Occipital lobe (tissue), 2 donors: ENCODE measurements around the gene ELL3. TPM values are rescaled to one million over a fixed set of nuclear protein-coding genes. Genes with fewer than 3 reads are reported as not detected.
"Not testable (repeated sequence)": the region's sequence is repeated elsewhere in the genome, so short reads cannot be mapped to it uniquely, and the experiment has no call there.

Experiments
- DNase-seq: peaks from one replicate; lab custom pipeline; 2025; lab: John Stamatoyannopoulos, UW
- total RNA-seq: library from RNA; depleted of rRNA; stranded (reverse); fragments of >200 nt; gene quantifications from one replicate; pipeline ENCODE4 v1.2.3, GENCODE V29; 2014

ELL3 gene, protein sequence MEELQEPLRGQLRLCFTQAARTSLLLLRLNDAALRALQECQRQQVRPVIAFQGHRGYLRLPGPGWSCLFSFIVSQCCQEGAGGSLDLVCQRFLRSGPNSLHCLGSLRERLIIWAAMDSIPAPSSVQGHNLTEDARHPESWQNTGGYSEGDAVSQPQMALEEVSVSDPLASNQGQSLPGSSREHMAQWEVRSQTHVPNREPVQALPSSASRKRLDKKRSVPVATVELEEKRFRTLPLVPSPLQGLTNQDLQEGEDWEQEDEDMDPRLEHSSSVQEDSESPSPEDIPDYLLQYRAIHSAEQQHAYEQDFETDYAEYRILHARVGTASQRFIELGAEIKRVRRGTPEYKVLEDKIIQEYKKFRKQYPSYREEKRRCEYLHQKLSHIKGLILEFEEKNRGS
- 3.0 TPM for total RNA-seq

DNA sequence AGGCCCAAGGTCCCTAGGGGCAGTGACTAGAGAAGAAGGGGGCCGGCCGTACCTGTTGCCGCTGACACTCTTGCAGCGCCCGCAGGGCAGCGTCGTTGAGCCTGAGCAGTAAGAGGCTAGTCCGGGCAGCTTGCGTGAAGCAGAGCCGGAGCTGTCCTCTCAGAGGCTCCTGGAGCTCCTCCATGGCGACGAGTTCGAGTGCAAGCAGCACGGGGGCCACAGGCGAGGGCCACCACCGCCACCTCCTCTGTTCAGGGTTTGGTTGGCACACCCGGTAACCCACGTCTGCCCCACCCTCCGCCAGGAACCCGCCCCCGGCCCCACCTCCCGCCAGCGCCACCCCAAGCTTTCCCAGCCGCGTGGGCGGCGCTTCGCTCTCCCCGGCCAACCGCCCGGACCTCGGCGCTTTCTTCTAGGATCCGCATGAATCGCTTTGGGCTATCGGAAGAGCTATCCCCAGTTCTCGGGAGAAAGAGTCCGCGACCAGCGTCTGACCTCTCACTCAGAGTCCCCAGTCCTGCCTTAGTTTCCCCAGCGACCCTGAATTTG lies at the start of gene ELL3:
ELL3 (minus strand) TSS at position 249 of the 549 bp plus-strand sequence; CDS start at position 184, 65 bp downstream.
- DNase-seq = peak; percentile 44

DNA sequence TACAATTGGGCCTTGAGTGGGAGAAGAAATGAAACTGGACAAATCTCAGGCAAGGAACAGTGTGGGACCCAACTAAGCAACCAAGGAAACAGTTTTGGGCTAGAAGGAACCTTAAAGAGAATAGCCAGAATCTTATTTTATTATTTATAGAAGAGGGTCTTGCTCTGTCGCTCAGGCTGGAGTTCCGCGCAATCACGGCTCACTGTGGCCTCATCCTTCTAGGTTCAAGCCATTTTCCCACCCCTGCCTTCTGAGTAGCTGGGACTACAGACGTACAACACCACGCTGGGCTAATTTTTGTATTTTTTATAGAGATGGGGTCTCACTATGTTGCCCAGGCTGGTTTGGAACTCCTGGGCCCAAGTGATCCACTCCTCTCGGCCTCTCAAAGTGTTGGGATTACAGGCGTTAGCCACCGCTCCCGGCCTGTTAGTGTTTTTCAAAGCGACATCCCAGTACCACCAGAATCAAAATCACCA lies 49.3 kb upstream of the ELL3 start:
- DNase-seq = no peak

DNA sequence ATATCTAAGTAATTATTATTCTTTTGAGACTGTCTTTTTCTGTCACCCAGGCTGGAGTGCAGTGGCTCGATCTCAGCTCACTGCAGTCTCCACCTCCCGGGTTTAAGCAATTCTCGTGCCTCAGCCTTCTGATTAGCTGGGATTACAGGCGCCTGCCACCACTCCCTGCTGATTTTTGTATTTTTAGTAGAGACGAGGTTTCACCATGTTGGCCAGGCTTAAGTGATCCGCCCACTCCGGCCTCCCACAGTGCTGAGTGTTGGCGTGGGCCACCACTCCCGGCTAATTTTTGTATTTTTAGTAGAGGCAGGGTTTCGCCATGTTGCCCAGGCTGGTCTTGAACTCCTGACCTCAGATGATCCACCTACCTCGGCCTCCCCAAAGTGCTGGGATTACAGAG lies 48.5 kb upstream of the ELL3 start:
- DNase-seq = not testable (repeated sequence)

DNA sequence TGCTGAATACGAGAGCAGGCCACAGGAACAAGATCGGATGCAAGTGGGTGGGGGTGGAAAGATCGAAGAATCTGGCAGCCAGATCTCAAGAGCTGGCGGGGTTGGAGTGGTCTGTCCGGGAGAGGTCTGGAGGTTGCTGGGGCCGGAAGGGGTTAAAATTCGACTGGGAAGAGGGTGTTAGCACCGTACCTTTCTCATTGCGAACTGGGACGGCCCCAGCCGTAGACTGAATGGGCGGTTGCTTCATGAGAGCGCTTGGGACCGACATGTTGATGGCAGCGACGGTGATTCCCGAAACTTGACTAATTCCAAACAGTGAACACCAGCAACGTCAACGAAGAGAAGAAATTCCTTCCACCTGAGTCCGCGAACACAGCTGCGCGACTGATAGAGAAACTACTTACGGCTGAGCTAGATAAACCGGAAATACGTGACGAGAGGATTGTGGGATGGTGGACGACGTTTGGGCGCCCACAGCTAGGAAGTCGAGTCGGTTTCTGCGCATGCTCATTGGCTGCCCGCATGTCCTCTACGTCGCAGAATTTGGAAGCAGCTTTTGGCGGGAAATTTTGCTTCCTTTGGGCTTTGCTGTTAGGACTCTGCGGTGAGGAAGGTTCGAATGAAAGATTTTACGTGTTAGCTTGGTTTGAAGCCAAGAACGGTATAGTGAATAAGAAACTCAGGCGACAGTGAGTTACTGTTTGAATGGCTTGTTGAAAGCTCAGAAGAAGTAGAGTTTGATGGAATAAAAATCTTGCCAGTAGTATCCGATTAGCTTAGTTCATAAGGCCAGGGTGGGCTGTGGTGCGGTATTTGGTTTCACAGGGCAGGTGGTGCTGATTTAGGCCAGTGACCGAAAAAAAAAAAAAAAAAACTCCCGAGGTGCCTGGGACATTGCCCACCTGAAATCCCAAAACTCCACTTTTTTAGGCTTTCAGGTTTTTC lies 47.8 kb upstream of the ELL3 start, which contains the start of gene MFAP1:
MFAP1 (minus strand) TSS at position 389 of the 945 bp plus-strand sequence; CDS start at position 268, 121 bp downstream.
- peak; percentile 83 for DNase-seq

DNA sequence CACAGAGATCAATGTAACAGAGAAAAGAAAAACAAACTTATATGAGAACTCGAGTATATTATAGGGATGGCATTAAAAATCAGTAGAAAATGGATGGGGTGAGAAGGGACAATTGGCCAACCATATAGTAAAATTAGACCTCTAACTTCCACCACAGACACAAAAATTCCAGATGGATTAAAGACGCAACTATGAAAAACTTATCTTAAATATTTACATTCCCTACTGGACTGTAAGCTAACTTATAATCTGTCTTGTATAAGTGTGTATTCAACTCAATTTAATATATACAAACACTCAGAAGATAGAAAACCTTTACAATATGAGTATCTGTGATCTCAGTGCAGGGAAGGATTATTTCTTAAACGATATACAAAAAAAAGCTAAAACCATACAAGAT lies 44.7 kb upstream of the ELL3 start:
- no peak for DNase-seq

DNA sequence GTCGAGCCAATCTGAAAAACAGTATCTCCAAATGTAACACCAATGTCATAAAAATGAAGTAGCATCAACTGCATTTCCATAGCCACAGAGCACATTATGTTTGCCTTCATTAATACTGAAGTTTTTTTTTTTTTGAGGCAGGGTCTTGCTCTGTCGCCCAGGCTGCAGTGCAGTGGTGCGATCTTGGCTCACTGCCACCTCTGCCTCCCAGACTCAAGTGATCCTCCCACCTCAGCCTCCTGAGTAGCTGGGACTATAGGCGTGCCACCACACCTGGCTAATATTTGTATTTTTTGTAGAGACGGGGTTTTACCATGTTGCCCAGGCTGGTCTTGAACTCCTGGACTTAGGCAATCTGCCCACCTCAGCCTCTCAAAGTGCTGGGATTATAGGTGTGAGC lies 38.3 kb upstream of the ELL3 start:
- DNase-seq = not testable (repeated sequence)

DNA sequence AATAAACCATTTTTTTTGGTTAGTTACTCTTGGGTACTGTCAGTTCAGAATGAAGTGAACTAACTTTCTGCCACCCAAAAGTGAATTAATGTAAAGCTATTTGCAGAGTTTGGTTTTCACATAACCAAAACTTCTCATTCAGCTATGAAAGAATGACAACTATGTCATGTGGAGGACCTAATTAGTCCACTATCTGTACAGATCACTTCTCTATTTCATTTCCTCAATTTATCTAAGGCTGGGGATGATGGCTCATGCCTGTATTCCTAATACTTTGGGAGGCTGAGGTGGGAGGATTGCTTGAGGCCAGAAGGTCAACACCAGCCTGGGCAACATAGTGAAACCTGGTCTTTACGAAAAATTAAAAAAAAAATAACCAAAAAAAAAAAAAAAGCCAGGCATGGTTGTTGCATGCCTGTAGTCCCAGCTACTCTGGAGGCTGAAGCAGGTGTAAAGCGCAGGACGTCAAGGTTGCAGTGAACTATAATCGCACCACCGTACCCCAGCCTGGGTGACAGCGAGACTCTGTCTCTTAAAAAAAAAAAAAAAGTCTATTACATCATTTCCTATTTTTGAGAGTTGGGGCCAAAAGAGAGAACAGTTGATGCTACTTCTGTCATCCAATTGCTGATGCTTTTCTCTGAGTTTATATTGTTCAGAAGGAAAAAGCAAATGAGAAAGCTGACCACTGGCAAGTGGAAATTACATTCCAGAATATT lies 32.4 kb upstream of the ELL3 start:
- no peak for DNase-seq

DNA sequence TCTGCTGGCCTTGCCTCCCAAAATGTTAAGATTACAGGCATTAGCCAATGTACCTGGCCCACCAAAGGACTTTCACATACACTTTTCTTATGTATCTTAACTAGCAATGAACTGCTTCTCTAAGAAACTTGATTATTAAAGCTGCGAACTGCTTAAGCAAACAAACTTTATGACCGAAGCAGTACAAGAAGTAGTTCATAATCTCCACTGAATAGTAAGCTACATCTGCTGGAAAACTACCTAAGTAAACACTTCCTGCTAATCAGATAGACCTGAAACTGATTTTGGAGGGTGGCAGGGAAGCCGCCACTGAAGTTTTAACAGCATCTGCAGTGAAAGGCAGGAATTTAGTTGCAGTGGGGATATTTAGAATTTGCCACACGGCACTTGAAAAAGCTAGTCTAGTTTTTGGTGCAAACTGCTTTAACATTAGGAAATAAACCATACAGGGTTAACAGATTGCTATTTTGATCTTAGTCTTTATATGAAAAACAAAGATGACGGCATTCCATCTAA lies 31.7 kb upstream of the ELL3 start:
- DNase-seq = no peak

DNA sequence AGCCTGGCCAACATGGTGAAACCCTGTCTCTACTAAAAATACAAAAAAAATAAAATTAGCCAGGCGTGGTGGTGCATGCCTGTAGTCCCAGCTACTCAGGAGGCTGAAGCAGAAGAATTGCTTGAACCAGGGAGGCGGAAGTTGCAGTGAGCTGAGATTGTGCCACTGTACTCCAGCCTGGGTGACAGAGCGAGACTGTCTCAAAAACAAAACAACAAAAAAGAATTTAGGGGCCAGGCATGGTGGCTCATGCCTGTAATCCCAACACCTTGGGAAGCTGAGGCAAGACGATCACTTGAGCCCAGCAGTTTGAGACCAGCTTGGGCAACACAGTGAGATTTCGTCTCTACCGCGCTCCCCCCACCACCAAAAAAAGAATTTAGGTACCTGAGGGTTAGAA lies 25.9 kb upstream of the ELL3 start:
- DNase-seq = not testable (repeated sequence)

DNA sequence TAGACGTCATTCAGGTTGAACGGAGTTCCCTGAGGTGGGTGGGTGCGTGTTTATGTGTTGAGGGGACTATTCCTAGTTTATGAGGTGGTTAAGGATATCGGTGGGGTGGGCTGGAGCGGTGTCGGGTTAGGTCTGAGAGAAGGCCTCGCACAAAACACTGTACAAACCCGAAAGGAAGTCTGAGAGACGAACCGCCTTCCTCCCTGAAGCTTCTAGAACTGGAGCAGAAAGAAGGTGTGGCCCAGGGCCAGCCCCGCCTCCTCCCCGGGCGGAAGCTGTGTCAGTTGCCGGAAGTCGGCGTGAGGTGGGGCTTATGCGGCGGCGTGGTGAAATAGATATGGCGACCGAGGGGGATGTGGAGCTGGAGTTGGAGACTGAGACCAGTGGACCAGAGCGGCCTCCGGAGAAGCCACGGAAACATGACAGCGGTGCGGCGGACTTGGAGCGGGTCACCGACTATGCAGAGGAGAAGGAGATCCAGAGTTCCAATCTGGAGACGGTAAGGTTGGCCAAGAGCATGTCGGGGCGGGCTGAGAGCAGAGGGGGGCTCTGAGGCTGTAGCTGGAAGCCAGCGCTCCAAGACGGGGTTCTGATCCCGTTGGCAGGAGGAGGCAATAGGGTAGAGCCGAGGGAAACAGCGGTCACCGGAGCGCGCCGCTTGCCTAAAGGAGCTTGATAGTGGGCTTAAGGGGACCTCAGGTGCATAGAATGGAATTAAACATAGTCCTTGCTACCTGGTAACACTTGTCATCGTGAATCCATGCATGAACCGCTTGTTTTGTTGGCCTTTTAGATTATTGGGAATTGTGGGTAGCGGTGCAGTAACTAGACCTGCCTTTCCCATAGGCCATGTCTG lies 23.7 kb upstream of the ELL3 start, which contains the start of gene HYPK:
HYPK (plus strand) TSS at position 314 of the 856 bp plus-strand sequence; CDS start at position 338, 24 bp downstream.
- DNase-seq = peak; percentile 89

DNA sequence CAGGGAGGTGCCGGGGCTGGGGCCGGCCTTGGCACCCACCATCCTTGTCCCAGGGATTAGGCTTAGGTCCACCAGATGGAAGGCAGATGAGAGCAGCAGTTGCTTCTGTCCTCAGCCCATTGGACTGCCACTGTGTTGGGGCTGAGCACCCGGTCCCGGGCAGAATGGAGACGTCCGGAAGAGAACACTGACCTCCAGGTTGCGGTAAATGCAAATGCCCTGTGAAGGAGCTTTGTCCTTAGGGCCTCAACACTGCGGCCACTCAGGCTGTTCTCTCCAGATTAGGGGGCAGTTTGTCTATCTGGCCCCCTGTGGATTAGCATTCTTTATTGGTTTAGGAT lies 23.1 kb upstream of the ELL3 start, which contains the start of gene SERINC4:
SERINC4 (minus strand) TSS at position 276 of the 341 bp plus-strand sequence; CDS start at position 42, 234 bp downstream.
- no peak for DNase-seq

DNA sequence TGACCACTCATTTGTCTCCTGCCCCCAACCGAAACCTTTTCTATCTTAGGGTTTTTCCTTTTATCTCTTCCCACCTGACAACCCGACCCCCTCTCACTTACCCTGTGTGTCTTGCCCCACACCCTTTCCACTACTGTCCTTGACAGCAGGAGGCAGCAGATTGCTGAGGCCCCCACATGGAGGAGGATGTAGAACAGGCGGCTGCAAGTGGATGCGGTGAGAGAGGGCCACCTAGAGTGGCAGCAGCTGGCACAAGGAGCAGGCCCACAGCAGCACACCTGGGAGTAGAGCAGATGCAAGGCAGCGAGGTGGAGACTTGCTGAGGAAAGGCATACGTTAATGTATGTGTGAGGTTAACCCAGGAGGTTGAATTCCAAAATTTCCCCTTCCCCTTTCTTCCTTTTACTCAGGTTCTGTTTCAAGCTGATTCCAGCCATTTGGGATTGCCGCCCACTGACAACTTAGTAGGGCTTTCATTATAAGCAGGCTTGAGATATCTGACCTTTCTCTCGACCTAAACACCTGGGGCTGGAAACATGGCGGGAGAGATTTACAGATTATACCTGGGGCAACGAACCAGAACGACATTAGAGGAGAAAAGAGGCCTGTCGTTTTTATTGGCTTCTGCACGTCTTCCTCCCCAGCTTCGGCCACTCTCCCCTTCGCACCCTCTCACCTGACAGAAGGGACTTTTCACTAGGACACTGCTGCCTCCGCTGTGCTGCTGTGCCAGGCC lies 22.6 kb upstream of the ELL3 start:
- DNase-seq = no peak

DNA sequence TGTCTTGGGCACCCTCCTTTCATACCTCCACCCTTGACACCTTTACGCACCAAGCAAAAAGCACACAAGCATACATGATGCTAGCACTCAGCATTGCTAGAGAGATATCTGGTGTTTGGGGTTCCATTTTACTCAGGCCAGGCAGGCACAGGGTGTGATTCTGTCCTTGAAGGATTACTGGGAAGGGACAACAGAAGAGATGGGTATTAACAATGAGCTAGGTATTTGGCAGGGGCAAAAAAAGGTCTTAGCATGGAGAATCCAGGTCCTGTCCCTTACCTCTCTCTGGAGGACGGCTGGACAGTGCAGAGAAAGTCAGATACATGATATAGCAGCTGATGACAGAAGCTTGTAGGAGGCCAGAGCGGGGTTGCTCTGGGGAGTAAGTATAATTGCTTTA lies 19.8 kb upstream of the ELL3 start:
- DNase-seq = no peak

DNA sequence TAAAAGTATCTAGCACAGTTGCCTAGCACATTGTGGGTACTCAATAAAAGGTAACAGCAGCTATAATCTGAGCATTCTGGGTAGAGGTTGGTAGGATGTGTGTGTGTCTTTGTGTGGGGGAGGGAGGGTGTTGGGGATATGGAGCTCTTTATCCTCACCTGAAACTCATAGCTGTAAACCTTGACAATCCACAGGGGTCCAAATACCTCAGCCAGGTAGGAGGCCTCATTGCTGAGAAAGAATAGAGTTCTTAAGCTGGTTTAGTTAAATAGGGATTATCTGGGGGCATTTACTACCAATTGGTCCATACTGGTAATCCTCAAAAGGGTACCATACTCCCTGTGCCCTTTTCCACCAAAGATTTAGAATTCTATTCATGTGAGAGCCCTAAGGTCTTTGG lies 19.2 kb upstream of the ELL3 start:
- DNase-seq = no peak

DNA sequence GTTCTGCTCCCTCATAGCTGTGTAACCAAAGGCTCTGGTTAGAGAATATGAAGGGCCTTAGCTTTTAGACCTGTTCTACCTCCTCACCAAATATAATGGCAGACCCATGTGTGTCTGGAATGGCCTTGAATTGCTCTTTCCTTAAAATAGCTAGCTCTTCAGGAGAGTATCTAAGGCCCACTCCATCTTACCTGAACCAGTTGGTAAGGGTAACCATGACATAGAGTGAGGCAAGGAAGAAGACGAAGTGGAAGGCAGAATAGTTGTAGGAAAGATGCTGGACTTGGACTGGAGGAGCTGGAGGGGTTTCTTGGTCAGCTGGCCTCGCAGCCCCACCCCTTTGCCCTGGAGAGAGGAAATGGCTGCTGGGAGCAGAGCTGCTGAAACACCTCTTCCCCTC lies 18.4 kb upstream of the ELL3 start:
- DNase-seq = no peak

DNA sequence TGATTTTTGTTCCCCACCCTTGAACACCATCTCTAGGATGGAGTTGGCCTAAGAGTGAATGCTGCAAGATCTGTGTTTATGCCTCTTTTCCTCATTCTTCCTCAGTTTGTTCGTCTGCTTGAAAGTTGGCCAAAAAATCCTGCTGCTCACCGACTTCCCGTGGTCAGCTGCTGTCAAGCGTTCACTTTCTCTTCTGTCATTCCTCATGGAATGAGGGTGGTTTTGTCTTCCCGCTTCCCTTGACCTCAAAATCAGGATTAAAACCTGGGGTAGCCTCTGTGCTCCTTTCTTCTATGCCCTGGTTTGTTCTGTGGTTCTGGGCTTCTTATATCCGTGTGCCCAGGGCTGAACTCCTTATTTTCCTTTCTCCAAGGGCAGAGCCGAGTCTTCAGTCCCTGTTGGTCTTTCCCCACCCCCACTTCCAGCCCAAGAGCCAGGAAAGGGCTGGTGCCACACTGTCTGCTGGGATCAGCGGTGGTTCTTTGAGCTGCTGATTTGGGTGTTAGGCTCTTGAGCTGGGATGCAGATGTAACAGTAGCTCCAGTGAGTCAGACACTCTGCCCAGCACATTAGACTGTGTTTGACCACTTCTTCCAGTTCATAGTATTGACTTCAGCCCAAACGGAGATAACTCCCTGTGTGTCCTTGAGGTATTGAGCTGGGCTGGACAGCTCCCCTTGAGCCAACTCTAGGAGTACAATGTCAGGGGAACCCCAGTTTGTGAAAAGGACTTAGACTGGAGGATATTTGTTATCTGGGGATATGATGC lies 17.7 kb upstream of the ELL3 start:
- DNase-seq = no peak

DNA sequence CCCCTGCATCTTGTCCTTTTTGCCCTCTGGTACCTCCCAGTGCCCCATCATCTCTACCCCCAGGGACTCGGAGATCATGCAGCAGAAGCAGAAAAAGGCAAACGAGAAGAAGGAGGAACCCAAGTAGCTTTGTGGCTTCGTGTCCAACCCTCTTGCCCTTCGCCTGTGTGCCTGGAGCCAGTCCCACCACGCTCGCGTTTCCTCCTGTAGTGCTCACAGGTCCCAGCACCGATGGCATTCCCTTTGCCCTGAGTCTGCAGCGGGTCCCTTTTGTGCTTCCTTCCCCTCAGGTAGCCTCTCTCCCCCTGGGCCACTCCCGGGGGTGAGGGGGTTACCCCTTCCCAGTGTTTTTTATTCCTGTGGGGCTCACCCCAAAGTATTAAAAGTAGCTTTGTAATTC lies 16.9 kb upstream of the ELL3 start:
- DNase-seq = no peak

DNA sequence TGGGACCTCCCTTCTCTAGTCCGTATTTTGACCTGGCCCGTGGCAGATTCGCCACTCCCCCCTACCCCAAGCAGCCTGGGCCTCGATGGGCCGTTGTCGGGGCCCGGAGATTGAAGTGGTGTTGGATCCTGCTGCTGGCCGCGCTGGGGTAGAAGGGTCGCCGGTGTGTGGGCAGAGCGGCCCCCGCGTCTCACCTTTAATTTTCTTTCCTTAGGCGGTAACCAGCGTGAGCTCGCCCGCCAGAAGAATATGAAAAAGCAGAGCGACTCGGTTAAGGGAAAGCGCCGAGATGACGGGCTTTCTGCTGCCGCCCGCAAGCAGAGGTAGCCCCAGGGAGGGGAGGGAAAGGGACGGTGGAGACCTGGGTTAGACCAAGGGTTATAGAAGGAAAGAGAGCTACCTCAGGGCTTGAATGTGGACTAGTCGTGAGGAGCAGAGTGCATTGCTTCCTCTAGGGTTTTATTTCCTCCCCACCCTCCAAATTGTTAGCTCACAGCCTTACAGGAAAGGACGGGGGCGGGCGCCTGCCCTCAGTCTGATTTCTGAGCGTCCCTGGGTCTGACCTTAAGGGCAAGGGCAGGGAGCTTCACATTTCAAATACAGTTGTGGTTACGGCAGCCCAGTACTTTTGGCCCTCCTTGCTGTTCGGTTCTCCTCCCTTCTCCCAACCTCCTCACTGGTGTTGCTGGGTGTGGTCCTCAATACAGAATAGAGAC lies 16.2 kb upstream of the ELL3 start:
- no peak for DNase-seq
